ENCODE data around the gene NCAPD3. TPM values are rescaled to one million over a fixed set of nuclear protein-coding genes. Genes with fewer than 3 reads are reported as not detected.
A peak's percentile ranks its signal among the peaks of the same experiment; 100 is the strongest.

NCAPD3 gene
- total RNA-seq, 2 donors from 2014 or later = 44.4 to 61.9 TPM

DNA sequence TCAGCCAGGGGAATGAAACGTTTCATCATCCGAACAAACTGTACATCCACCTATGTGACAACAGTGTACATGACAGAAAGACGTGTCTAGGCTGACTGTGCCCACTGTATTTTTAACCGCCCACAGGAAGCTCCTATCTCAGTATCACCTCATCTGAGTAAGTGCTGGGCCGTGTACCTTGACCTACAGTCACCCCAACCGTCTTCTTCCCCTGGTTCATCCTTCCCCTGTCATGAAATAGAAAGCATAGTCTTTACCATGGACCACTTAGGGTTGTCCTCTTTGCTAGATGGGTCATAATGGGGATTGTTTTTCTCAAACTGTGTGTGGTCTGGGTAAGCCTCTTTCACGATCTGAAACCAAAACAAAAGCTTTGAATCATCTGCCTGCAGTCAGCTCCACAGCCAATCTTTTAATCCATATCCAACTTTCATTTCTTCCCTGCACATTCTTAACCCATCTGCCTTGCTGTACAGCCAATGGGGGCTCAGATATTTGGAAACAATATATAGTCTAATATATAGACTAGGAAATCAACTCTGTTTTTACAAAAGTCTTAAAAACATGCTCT lies 25.2 kb upstream of the NCAPD3 start:
- H3K36me3 ChIP-seq = peaks cover 0 to 4% of the 10 kb centered on the region in 2 donors
- intact Hi-C loops (cut with DNase I) = no loop called here
- WGBS = 67% methylated on average over 7 of the region's 7 CpGs
- H3K27me3 ChIP-seq (replicated peaks; ENCODE audit: insufficient read depth) = no peaks in the 10 kb centered on the region
- H3K9me3 ChIP-seq = no peaks in the 10 kb centered on the region
- no peak for DNase-seq (ENCODE audit: low spot score)
- no peak overlapping the region for H3K27ac ChIP-seq
- no peaks in the 10 kb centered on the region for H3K4me1 ChIP-seq (replicated peaks)
- no peak for TF ChIP-seq POLR2A (IDR thresholded peaks at IDR 0.05)
- TF ChIP-seq, protein P1, sequence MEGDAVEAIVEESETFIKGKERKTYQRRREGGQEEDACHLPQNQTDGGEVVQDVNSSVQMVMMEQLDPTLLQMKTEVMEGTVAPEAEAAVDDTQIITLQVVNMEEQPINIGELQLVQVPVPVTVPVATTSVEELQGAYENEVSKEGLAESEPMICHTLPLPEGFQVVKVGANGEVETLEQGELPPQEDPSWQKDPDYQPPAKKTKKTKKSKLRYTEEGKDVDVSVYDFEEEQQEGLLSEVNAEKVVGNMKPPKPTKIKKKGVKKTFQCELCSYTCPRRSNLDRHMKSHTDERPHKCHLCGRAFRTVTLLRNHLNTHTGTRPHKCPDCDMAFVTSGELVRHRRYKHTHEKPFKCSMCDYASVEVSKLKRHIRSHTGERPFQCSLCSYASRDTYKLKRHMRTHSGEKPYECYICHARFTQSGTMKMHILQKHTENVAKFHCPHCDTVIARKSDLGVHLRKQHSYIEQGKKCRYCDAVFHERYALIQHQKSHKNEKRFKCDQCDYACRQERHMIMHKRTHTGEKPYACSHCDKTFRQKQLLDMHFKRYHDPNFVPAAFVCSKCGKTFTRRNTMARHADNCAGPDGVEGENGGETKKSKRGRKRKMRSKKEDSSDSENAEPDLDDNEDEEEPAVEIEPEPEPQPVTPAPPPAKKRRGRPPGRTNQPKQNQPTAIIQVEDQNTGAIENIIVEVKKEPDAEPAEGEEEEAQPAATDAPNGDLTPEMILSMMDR (IDR thresholded peaks at IDR 0.05) = no peak
- TF ChIP-seq POLR2AphosphoS5 (IDR thresholded peaks at IDR 0.05) = no peak
- H3K4me3 ChIP-seq = no peak overlapping the region

DNA sequence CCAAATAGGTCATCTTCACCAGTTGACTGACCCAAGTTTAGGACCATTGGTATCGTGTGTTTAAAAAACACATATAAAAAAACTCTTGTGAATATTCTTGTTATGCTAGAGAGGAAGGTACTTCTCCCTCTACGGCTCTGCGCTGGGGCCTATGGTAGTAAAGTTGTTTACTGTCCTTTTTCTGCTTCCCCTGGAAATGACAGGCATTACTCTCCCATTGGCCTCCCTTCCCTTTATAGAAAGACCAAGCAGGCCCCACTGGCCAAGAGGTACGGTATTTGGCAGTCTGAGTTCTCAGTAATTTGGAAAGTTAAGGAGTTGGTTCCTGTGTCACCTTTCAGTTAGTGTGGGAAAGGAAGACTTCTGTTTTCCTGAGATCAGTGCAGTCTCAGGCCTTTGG lies 22.9 kb upstream of the NCAPD3 start:
- 44% methylated on average over 4 of the region's 4 CpGs for WGBS
- Histone ChIP-seq H3K4me1 (replicated peaks) (no peaks in the 10 kb centered on the region), H3K36me3 (peaks cover 0 to 4% of the 10 kb centered on the region in 2 donors), H3K27ac (peak overlapping the region; percentile 50 to 51), H3K4me3 (no peak overlapping the region), H3K27me3 (replicated peaks; ENCODE audit: insufficient read depth) (no peaks in the 10 kb centered on the region), H3K9me3 (no peaks in the 10 kb centered on the region)
- peak; percentile 56 for DNase-seq (ENCODE audit: low spot score)
- intact Hi-C loops (cut with DNase I) = no loop called here
- TF ChIP-seq, protein P1 (IDR thresholded peaks at IDR 0.05) = no peak
- TF ChIP-seq POLR2AphosphoS5 (IDR thresholded peaks at IDR 0.05) = peak; percentile 71

DNA sequence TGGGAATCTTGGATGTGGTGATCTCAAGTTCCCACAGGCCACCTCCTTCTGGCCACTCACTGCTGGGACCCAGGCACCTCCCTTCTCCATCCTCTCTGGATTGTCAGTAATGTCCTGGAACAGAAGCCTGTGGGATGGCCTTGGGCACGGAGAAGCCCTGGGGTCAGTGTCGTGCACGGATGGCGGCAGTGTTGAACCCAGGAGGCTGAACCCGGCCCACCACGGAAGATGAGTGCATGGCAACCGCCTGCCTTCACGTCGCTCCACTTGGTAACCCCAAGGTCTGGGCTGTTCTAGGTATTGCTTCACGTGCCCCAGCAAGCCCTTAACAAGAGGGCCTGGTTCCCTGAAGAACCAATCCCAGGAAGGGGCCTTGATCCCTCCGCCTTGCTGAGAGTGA lies 22.3 kb upstream of the NCAPD3 start:
- TF ChIP-seq POLR2AphosphoS5 (IDR thresholded peaks at IDR 0.05) (no peak), POLR2A (IDR thresholded peaks at IDR 0.05) (no peak)
- TF ChIP-seq, protein P1 (IDR thresholded peaks at IDR 0.05) = no peak
- Histone ChIP-seq H3K9me3 (no peaks in the 10 kb centered on the region), H3K4me3 (no peak overlapping the region), H3K36me3 (peaks cover 0 to 4% of the 10 kb centered on the region in 2 donors), H3K27me3 (replicated peaks; ENCODE audit: insufficient read depth) (no peaks in the 10 kb centered on the region), H3K4me1 (replicated peaks) (no peaks in the 10 kb centered on the region), H3K27ac (peak overlapping the region; percentile 34 to 51)
- intact Hi-C loops (cut with DNase I) = no loop called here
- WGBS = 83% methylated on average over 11 of the region's 11 CpGs
- no peak for DNase-seq (ENCODE audit: low spot score)

DNA sequence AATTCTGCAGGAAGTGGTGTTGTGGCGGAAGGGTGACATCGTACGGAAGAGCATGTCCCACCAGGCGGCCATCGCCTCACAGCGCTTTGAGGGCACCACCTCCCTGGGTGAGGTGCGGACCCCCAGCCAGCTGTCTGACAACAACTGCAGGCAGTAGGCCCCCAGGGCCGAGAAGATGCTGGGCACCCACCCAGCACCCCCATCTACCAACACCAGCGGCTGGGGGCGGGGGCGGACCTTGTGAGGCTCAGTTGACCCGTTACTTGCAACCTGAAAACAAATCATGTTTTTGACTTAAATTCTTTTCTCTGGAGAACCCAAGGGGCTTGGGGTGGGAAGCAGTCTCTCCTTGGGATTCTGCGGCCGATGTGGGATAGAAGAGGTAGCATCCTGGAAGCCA lies 21.7 kb upstream of the NCAPD3 start:
- H3K9me3 ChIP-seq = no peaks in the 10 kb centered on the region
- H3K4me3 ChIP-seq = no peak overlapping the region
- no peaks in the 10 kb centered on the region for H3K4me1 ChIP-seq (replicated peaks)
- TF ChIP-seq, protein P1 (IDR thresholded peaks at IDR 0.05) = no peak
- TF ChIP-seq POLR2AphosphoS5 (IDR thresholded peaks at IDR 0.05) (no peak), POLR2A (IDR thresholded peaks at IDR 0.05) (no peak)
- no peaks in the 10 kb centered on the region for H3K27me3 ChIP-seq (replicated peaks; ENCODE audit: insufficient read depth)
- peaks cover 0 to 4% of the 10 kb centered on the region in 2 donors for H3K36me3 ChIP-seq
- 88% methylated on average over 13 of the region's 14 CpGs for WGBS
- peak overlapping the region in 1 of 2 donors; percentile 51 for H3K27ac ChIP-seq
- intact Hi-C loops (cut with DNase I) = no loop called here
- DNase-seq (ENCODE audit: low spot score) = no peak

DNA sequence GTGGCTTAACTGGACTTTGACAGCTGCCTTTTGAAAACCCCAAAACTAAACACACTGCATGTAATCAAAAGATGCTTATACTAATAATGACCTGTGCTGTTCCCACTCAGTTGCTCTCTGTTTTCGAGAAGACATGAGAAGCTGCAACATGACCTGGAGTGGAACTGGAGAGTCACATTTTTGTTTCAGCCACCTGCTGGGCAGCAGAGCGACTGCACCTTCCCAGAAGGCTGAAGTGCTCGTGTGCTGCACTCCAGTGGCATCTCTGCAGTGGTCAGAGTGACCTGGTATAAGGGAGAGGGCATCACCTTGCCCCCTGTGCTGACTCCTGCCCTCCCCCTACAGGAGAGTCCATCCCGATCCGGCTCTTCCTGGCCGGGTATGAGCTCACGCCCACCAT lies 20.8 kb upstream of the NCAPD3 start:
- Histone ChIP-seq H3K27ac (no peak overlapping the region), H3K27me3 (replicated peaks; ENCODE audit: insufficient read depth) (no peaks in the 10 kb centered on the region), H3K4me3 (no peak overlapping the region), H3K4me1 (replicated peaks) (no peaks in the 10 kb centered on the region), H3K9me3 (no peaks in the 10 kb centered on the region), H3K36me3 (peaks cover 0 to 4% of the 10 kb centered on the region in 2 donors)
- TF ChIP-seq POLR2AphosphoS5 (IDR thresholded peaks at IDR 0.05) = no peak
- TF ChIP-seq, protein P1 (IDR thresholded peaks at IDR 0.05) = peak in 3 of 4 experiments; percentile 28 to 46 (median 35)
- DNase-seq (ENCODE audit: low spot score) = no peak
- WGBS = 45% methylated on average over 7 of the region's 7 CpGs
- intact Hi-C loops (cut with DNase I) = no loop called here
